PC-9 (cell line): ENCODE results near the gene PTPRD. TPM values are rescaled to one million over a fixed set of nuclear protein-coding genes. Genes with fewer than 3 reads are reported as not detected.

Experiments
- BruUV-seq: library from RNA; stranded (reverse); fragments of 400-500 nt; replicated peaks from 2 replicates; lab custom pipeline; 2021; lab: Mats Ljungman, UMichigan
- CTCF ChIA-PET: fragments of 300-600 bp; sonication (Branson Sonifier 250); formaldehyde crosslinking; loops from one replicate; lab custom pipeline; 2022; ENCODE audit warnings: antibody characterized with exemption; lab: Charles Lee
- POLR2A ChIA-PET: fragments of 300-600 bp; sonication (Branson Sonifier 250); formaldehyde crosslinking; loops from one replicate; lab custom pipeline; 2022; ENCODE audit warnings: antibody characterized with exemption; ENCODE audit not compliant: unreplicated experiment; lab: Charles Lee
- DNase-seq, 2 experiments: peaks; one replicate each; pipeline versions ENCODE4 v3.0.0 to v3.0.0-alpha.2; 2015 to 2022; ENCODE audit warnings: mixed read lengths in 1 of 2
- H2AFZ ChIP-seq: fragments of 200-600 bp; sonication (generic); 2 replicates; pipeline ENCODE4 v1.8.1; 2017; ENCODE audit warnings: antibody characterized with exemption
- H3F3A ChIP-seq: fragments of 200-600 bp; sonication (generic); 2 replicates; pipeline ENCODE4 v1.8.1; 2017; ENCODE audit warnings: antibody characterized with exemption, mild to moderate bottlenecking, low read depth; ENCODE audit not compliant: insufficient read depth
- H3K27ac ChIP-seq: fragments of 200-600 bp; sonication (generic); 2 replicates; pipeline ENCODE4 v1.6.1; 2016; ENCODE audit warnings: mixed run types
- H3K27me3 ChIP-seq: fragments of 200-600 bp; sonication (generic); 2 replicates; pipeline ENCODE4 v1.6.1; 2016; ENCODE audit warnings: low read depth, mixed run types; ENCODE audit not compliant: insufficient read depth
- H3K36me3 ChIP-seq: fragments of 200-600 bp; sonication (generic); 2 replicates; pipeline ENCODE4 v1.6.1; 2016; ENCODE audit warnings: low read depth, mixed run types
- H3K4me1 ChIP-seq: fragments of 200-600 bp; sonication (generic); replicated peaks from 2 replicates; pipeline ENCODE4 v1.6.1; 2016; ENCODE audit warnings: mixed run types; ENCODE audit not compliant: insufficient read depth
- H3K4me2 ChIP-seq: fragments of 200-600 bp; sonication (generic); 2 replicates; pipeline ENCODE4 v1.6.1; 2017; ENCODE audit warnings: mixed run types
- H3K4me3 ChIP-seq: fragments of 200-600 bp; sonication (generic); 2 replicates; pipeline ENCODE4 v1.6.1; 2016; ENCODE audit warnings: mixed run types
- H3K79me2 ChIP-seq: fragments of 200-600 bp; sonication (generic); 2 replicates; pipeline ENCODE4 v1.6.1; 2017; ENCODE audit warnings: low read depth, mixed run types
- H3K9me2 ChIP-seq: fragments of 200-600 bp; sonication (generic); 2 replicates; pipeline ENCODE4 v1.8.1; 2017; ENCODE audit warnings: mild to moderate bottlenecking; ENCODE audit not compliant: insufficient read depth
- H3K9me3 ChIP-seq: fragments of 200-600 bp; sonication (generic); 2 replicates; pipeline ENCODE4 v1.8.1; 2016; ENCODE audit warnings: low read depth; ENCODE audit not compliant: insufficient read depth
- H4K20me1 ChIP-seq: fragments of 200-600 bp; sonication (generic); 2 replicates; pipeline ENCODE4 v1.8.1; 2017; ENCODE audit not compliant: insufficient read depth
- EZH2 ChIP-seq: fragments of 200-600 bp; sonication (generic); IDR thresholded peaks from 2 replicates; pipeline ENCODE4 v1.8.0; 2017; ENCODE audit warnings: antibody characterized with exemption, low read depth
- intact Hi-C: fragments of 100-400 bp; cut with micrococcal nuclease; formaldehyde crosslinking; loops from one replicate; pipeline ENCODE4 v1.10.0; 2022; ENCODE audit not compliant: unreplicated experiment
- total RNA-seq: library from RNA; stranded (reverse); gene quantifications from 2 replicates; pipeline ENCODE4 v1.2.3, GENCODE V29; 2021
- TF ChIP-seq, protein P1 (sequence below): fragments of 200-600 bp; sonication (generic); conservative IDR thresholded peaks from 2 replicates; pipeline ENCODE4 v1.6.1; 2017; ENCODE audit warnings: mixed run types, antibody characterized with exemption, mild to moderate bottlenecking, moderate library complexity

PTPRD gene
- total RNA-seq, 1 experiment from 2014 or later, result not detected

- intact Hi-C loops, result no loop called here
- TF ChIP-seq, protein P1, sequence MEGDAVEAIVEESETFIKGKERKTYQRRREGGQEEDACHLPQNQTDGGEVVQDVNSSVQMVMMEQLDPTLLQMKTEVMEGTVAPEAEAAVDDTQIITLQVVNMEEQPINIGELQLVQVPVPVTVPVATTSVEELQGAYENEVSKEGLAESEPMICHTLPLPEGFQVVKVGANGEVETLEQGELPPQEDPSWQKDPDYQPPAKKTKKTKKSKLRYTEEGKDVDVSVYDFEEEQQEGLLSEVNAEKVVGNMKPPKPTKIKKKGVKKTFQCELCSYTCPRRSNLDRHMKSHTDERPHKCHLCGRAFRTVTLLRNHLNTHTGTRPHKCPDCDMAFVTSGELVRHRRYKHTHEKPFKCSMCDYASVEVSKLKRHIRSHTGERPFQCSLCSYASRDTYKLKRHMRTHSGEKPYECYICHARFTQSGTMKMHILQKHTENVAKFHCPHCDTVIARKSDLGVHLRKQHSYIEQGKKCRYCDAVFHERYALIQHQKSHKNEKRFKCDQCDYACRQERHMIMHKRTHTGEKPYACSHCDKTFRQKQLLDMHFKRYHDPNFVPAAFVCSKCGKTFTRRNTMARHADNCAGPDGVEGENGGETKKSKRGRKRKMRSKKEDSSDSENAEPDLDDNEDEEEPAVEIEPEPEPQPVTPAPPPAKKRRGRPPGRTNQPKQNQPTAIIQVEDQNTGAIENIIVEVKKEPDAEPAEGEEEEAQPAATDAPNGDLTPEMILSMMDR, result no peak
- TF ChIP-seq EZH2, result no peak
- H3K79me2 ChIP-seq, result no peaks in the 10 kb centered on the region
- no peak for DNase-seq
- no peak overlapping the region for H3K27ac ChIP-seq
- no peak overlapping the region for H3K4me2 ChIP-seq
- H3K27me3 ChIP-seq, result no peaks in the 10 kb centered on the region
- H3K9me3 ChIP-seq, result no peaks in the 10 kb centered on the region
- no peaks in the 10 kb centered on the region for H4K20me1 ChIP-seq
- no peak overlapping the region for H2AFZ ChIP-seq
- H3K4me1 ChIP-seq, result no peaks in the 10 kb centered on the region
- ChIA-PET POLR2A (no interaction called here), CTCF (no interaction called here)
- H3K36me3 ChIP-seq, result no peaks in the 10 kb centered on the region
- no peak overlapping the region for H3K4me3 ChIP-seq
- H3K9me2 ChIP-seq, result no peaks in the 10 kb centered on the region
- BruUV-seq, result no TSS peak
- no peaks in the 10 kb centered on the region for H3F3A ChIP-seq
Measured at GRCh38 chr9:8356406-8356805, 2256.4 kb downstream of the PTPRD start.

DNA sequence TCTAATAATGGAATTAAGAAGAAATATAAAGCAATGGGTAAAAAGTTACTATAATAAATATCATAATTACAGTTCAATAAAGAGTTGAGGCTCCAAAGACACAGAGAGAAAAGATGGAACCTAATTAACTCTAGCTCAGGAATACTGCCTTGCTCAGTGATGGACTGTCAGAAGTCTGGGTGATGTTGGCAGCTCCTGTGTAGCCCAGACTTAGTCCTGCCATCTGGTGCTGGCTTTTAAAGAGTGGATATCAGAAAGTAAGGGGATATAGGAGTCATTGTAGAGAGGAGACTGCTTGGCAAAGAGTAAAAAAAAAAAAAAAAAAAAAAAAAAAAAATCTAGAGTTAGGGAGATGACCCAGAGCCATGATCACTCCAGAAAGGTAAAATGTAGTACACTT lies 2261.4 kb downstream of the PTPRD start:
- no peaks in the 10 kb centered on the region for H3K9me2 ChIP-seq
- DNase-seq, result no peak
- no peaks in the 10 kb centered on the region for H3K27me3 ChIP-seq
- TF ChIP-seq, protein P1, result no peak
- TF ChIP-seq EZH2, result no peak
- no peaks in the 10 kb centered on the region for H3K36me3 ChIP-seq
- no peak overlapping the region for H3K4me3 ChIP-seq
- no peaks in the 10 kb centered on the region for H4K20me1 ChIP-seq
- no peaks in the 10 kb centered on the region for H3K4me1 ChIP-seq
- no peaks in the 10 kb centered on the region for H3F3A ChIP-seq
- H3K79me2 ChIP-seq, result no peaks in the 10 kb centered on the region
- no peak overlapping the region for H2AFZ ChIP-seq
- ChIA-PET CTCF (no interaction called here), POLR2A (no interaction called here)
- BruUV-seq, result no TSS peak
- intact Hi-C loops, result no loop called here
- H3K9me3 ChIP-seq, result no peaks in the 10 kb centered on the region
- H3K27ac ChIP-seq, result no peak overlapping the region
- H3K4me2 ChIP-seq, result no peak overlapping the region

- H3K9me2 ChIP-seq, result no peaks in the 10 kb centered on the region
- TF ChIP-seq, protein P1, result no peak
- no peak for TF ChIP-seq EZH2
- H3K79me2 ChIP-seq, result no peaks in the 10 kb centered on the region
- H3K4me3 ChIP-seq, result no peak overlapping the region
- no peaks in the 10 kb centered on the region for H3K36me3 ChIP-seq
- no TSS peak for BruUV-seq
- intact Hi-C loops, result no loop called here
- H3K27ac ChIP-seq, result no peak overlapping the region
- no peak overlapping the region for H3K4me2 ChIP-seq
- H3K4me1 ChIP-seq, result no peaks in the 10 kb centered on the region
- H4K20me1 ChIP-seq, result no peaks in the 10 kb centered on the region
- ChIA-PET CTCF (no interaction called here), POLR2A (no interaction called here)
- no peak for DNase-seq
- no peaks in the 10 kb centered on the region for H3F3A ChIP-seq
- no peak overlapping the region for H2AFZ ChIP-seq
- H3K27me3 ChIP-seq, result no peaks in the 10 kb centered on the region
- H3K9me3 ChIP-seq, result no peaks in the 10 kb centered on the region
Measured at GRCh38 chr9:8349901-8350300, 2262.9 kb downstream of the PTPRD start.
